Measurements from ENCODE around the gene KLF7. TPM values are rescaled to one million over a fixed set of nuclear protein-coding genes. Genes with fewer than 3 reads are reported as not detected.

The KLF7 gene
- total RNA-seq, 1 experiment from 2014 or later, result 5.6 TPM

- no peaks in the 10 kb centered on the region for H3K36me3 ChIP-seq (ENCODE audit: low read depth, low read length)
- POLR2A ChIA-PET (ENCODE audit: unreplicated experiment), result no interaction called here
- no peaks in the 10 kb centered on the region for H4K20me1 ChIP-seq (ENCODE audit: low read length)
- H3K9ac ChIP-seq (ENCODE audit: low read length), result no peak overlapping the region
- no peak overlapping the region for H3K27ac ChIP-seq (ENCODE audit: low read length)
- no peaks in the 10 kb centered on the region for H3F3A ChIP-seq (ENCODE audit: low read length, unreplicated experiment)
- no peaks in the 10 kb centered on the region for H3K9me2 ChIP-seq (replicated peaks; ENCODE audit: low read length)
- H3K79me2 ChIP-seq (ENCODE audit: low read length), result no peaks in the 10 kb centered on the region
- TF ChIP-seq, protein P1, sequence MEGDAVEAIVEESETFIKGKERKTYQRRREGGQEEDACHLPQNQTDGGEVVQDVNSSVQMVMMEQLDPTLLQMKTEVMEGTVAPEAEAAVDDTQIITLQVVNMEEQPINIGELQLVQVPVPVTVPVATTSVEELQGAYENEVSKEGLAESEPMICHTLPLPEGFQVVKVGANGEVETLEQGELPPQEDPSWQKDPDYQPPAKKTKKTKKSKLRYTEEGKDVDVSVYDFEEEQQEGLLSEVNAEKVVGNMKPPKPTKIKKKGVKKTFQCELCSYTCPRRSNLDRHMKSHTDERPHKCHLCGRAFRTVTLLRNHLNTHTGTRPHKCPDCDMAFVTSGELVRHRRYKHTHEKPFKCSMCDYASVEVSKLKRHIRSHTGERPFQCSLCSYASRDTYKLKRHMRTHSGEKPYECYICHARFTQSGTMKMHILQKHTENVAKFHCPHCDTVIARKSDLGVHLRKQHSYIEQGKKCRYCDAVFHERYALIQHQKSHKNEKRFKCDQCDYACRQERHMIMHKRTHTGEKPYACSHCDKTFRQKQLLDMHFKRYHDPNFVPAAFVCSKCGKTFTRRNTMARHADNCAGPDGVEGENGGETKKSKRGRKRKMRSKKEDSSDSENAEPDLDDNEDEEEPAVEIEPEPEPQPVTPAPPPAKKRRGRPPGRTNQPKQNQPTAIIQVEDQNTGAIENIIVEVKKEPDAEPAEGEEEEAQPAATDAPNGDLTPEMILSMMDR (conservative IDR thresholded peaks at IDR 0.05; ENCODE audit: low read depth, low read length), result no peak
- TF ChIP-seq EZH2 (IDR thresholded peaks at IDR 0.05; ENCODE audit: low read length, unreplicated experiment), result no peak
- TF ChIP-seq EZH2phosphoT487 (IDR thresholded peaks at IDR 0.05; ENCODE audit: borderline replicate concordance, low read length), result no peak
- no peak overlapping the region for H3K4me3 ChIP-seq (ENCODE audit: low read length)
- no peak overlapping the region for H3K4me2 ChIP-seq (ENCODE audit: low read length)
- H2AFZ ChIP-seq (ENCODE audit: low read length), result no peak overlapping the region
- H3K4me1 ChIP-seq (ENCODE audit: insufficient read depth, low read length), result peaks cover 58% of the 10 kb centered on the region
- no peaks in the 10 kb centered on the region for H3K27me3 ChIP-seq (ENCODE audit: low read length)
- intact Hi-C loops (cut with micrococcal nuclease), result loop anchor here (5.0 kb wide), 1 partner anchor 203 kb away; no protein-coding TSS in a partner anchor
- ATAC-seq (no peak), DNase-seq (no peak)
- CTCF ChIA-PET, result no interaction called here
- H3K9me3 ChIP-seq (ENCODE audit: low read length), result no peaks in the 10 kb centered on the region
- no TSS peak for BruUV-seq (replicated peaks)
These were observed 19.6 kb upstream of the KLF7 start for GRCh38 chr2:207185372-207185771.

DNA sequence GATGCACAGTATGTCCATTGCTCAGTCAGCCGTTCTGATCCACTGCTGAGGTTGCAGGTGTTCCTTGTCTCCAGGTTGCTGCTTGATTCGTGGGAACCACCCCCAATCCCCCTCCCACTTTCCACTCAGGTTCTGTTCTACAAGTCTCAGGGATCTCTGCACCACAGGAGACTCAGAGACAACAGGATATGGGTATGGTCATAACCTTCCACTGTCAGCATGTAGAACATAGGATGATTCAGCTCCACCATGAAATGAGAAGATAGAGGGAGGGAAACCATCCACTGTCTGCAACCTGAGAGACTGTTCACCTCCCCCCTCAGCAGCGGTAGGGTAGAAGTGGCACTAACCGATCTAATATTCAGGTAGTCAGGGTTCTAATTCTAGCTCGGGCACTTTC, 19.0 kb upstream of the KLF7 start:
- POLR2A ChIA-PET (ENCODE audit: unreplicated experiment), result no interaction called here

DNA sequence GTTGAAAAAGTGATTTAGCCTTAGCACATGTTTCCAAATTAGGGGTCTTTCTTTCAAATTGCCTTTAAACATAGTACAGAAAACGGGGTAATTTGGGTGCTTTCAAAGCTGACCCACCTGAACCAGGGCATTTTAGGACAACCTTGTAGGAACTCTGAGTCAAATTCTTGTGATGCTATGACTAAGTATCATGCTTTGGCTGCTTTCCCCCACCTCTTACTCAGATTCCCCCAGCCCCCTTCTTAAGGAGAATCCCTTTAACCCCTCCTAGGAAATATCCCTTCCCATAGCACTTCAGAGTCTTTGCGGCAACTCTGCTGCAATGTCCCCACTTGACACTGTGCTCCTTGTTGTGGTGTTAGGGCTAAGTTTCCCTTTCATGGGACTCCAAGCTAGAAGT, 18.6 kb upstream of the KLF7 start:
- Histone ChIP-seq H3K79me2 (ENCODE audit: low read length) (no peaks in the 10 kb centered on the region), H3K4me2 (ENCODE audit: low read length) (peak overlapping the region; percentile 11; the same call in 1 of the 2 replicates), H3F3A (ENCODE audit: low read length, unreplicated experiment) (no peaks in the 10 kb centered on the region), H4K20me1 (ENCODE audit: low read length) (no peaks in the 10 kb centered on the region), H3K9me2 (replicated peaks; ENCODE audit: low read length) (no peaks in the 10 kb centered on the region), H2AFZ (ENCODE audit: low read length) (no peak overlapping the region), H3K9ac (ENCODE audit: low read length) (no peak overlapping the region), H3K9me3 (ENCODE audit: low read length) (no peaks in the 10 kb centered on the region), H3K27me3 (ENCODE audit: low read length) (no peaks in the 10 kb centered on the region), H3K27ac (ENCODE audit: low read length) (peak overlapping the region; percentile 29; the same call in 1 of the 2 replicates), H3K4me1 (ENCODE audit: insufficient read depth, low read length) (peaks cover 62% of the 10 kb centered on the region), H3K36me3 (ENCODE audit: low read depth, low read length) (no peaks in the 10 kb centered on the region), H3K4me3 (ENCODE audit: low read length) (no peak overlapping the region)
- intact Hi-C loops (cut with micrococcal nuclease), result no loop called here
- peak; percentile 51 for DNase-seq
- TF ChIP-seq, protein P1 (conservative IDR thresholded peaks at IDR 0.05; ENCODE audit: low read depth, low read length), result no peak
- TF ChIP-seq EZH2 (IDR thresholded peaks at IDR 0.05; ENCODE audit: low read length, unreplicated experiment), result no peak
- TF ChIP-seq EZH2phosphoT487 (IDR thresholded peaks at IDR 0.05; ENCODE audit: borderline replicate concordance, low read length), result no peak
- CTCF ChIA-PET, result no interaction called here
- no TSS peak for BruUV-seq (replicated peaks)
- ATAC-seq, result no peak
- POLR2A ChIA-PET (ENCODE audit: unreplicated experiment), result no interaction called here

More for the DNA sequence above, 19.0 kb upstream of the KLF7 start:
- Histone ChIP-seq H3K4me2 (ENCODE audit: low read length) (peak overlapping the region; percentile 11; the same call in 1 of the 2 replicates), H3K79me2 (ENCODE audit: low read length) (no peaks in the 10 kb centered on the region), H3K36me3 (ENCODE audit: low read depth, low read length) (no peaks in the 10 kb centered on the region), H3K27ac (ENCODE audit: low read length) (peak overlapping the region; percentile 29; the same call in 1 of the 2 replicates), H2AFZ (ENCODE audit: low read length) (no peak overlapping the region), H3K9ac (ENCODE audit: low read length) (no peak overlapping the region), H3K9me3 (ENCODE audit: low read length) (no peaks in the 10 kb centered on the region), H4K20me1 (ENCODE audit: low read length) (no peaks in the 10 kb centered on the region), H3K4me3 (ENCODE audit: low read length) (no peak overlapping the region), H3K4me1 (ENCODE audit: insufficient read depth, low read length) (peaks cover 63% of the 10 kb centered on the region), H3F3A (ENCODE audit: low read length, unreplicated experiment) (no peaks in the 10 kb centered on the region), H3K27me3 (ENCODE audit: low read length) (no peaks in the 10 kb centered on the region), H3K9me2 (replicated peaks; ENCODE audit: low read length) (no peaks in the 10 kb centered on the region)
- intact Hi-C loops (cut with micrococcal nuclease), result loop anchor here (5.0 kb wide), 1 partner anchor 202 kb away; no protein-coding TSS in a partner anchor
- DNase-seq (peak; percentile 10), ATAC-seq (no peak)
- CTCF ChIA-PET, result no interaction called here
- TF ChIP-seq EZH2 (IDR thresholded peaks at IDR 0.05; ENCODE audit: low read length, unreplicated experiment) (no peak), EZH2phosphoT487 (IDR thresholded peaks at IDR 0.05; ENCODE audit: borderline replicate concordance, low read length) (no peak)
- TF ChIP-seq, protein P1 (conservative IDR thresholded peaks at IDR 0.05; ENCODE audit: low read depth, low read length), result no peak
- no TSS peak for BruUV-seq (replicated peaks)

All from PC-3 (cell line).